Thymus (tissue), 11 donors: ENCODE data around the gene CLIC3. TPM values are rescaled to one million over a fixed set of nuclear protein-coding genes. Genes with fewer than 3 reads are reported as not detected.
"Not testable (repeated sequence)": the region's sequence is repeated elsewhere in the genome, so short reads cannot be mapped to it uniquely, and the experiment has no call there.

ENCODE experiments used
- DNase-seq, 9 donors: peaks; one replicate each; pipeline ENCODE4 v3.0.0-alpha.2; 2013; ENCODE audit warnings: low spot score in 9 of 9, low read depth in 6 of 9, missing footprints in 1 of 9
- H3K27ac ChIP-seq, 2 donors: one replicate each; pipeline ENCODE4 v1.5.1; 2013; ENCODE audit warnings: control low read depth in 1 of 2, low read depth in 1 of 2, low read length in 1 of 2, mild to moderate bottlenecking in 1 of 2, moderate library complexity in 1 of 2
- H3K27me3 ChIP-seq, 2 donors: one replicate each; pipeline ENCODE4 v1.5.1; 2013; ENCODE audit warnings: low read length in 1 of 2; ENCODE audit not compliant: control insufficient read depth in 2 of 2, insufficient read depth in 1 of 2
- H3K36me3 ChIP-seq, 2 donors: one replicate each; pipeline ENCODE4 v1.5.1; 2013; ENCODE audit warnings: low read length in 1 of 2, mild to moderate bottlenecking in 1 of 2, moderate library complexity in 1 of 2; ENCODE audit not compliant: control insufficient read depth in 2 of 2, insufficient read depth in 2 of 2
- H3K4me1 ChIP-seq, 2 donors: one replicate each; pipeline ENCODE4 v1.5.1; 2013; ENCODE audit warnings: low read length in 2 of 2; ENCODE audit not compliant: control insufficient read depth in 2 of 2, insufficient read depth in 2 of 2
- H3K4me3 ChIP-seq, 2 donors: one replicate each; pipeline ENCODE4 v1.5.1; 2013; ENCODE audit warnings: low read length in 2 of 2, control low read depth in 1 of 2, mild to moderate bottlenecking in 1 of 2
- H3K9me3 ChIP-seq, 2 donors: one replicate each; pipeline ENCODE4 v1.5.1; 2013; ENCODE audit warnings: low read length in 1 of 2, mild to moderate bottlenecking in 1 of 2; ENCODE audit not compliant: control insufficient read depth in 2 of 2, insufficient read depth in 1 of 2
- WGBS: extraction: QIAGEN DNeasy Blood & Tissue Kit; methylation state at CpG from one replicate; pipeline ENCODE4 v1.1.7; 2013; 5-methylcytosine and 5-hydroxymethylcytosine counted together
- polyA plus RNA-seq: library from polyadenylated mRNA; stranded (reverse); fragments of 200-250 nt; gene quantifications from one replicate; pipeline ENCODE4 v1.2.3, GENCODE V29; 2013
- total RNA-seq: library from RNA; stranded (reverse); fragments of 120-200 nt; gene quantifications from one replicate; pipeline ENCODE4 v1.2.4, GENCODE V29; 2013
- donor health status: healthy.

Gene CLIC3
- total and polyA plus RNA-seq, 2 donors = 13.6 to 44.6 TPM

DNA sequence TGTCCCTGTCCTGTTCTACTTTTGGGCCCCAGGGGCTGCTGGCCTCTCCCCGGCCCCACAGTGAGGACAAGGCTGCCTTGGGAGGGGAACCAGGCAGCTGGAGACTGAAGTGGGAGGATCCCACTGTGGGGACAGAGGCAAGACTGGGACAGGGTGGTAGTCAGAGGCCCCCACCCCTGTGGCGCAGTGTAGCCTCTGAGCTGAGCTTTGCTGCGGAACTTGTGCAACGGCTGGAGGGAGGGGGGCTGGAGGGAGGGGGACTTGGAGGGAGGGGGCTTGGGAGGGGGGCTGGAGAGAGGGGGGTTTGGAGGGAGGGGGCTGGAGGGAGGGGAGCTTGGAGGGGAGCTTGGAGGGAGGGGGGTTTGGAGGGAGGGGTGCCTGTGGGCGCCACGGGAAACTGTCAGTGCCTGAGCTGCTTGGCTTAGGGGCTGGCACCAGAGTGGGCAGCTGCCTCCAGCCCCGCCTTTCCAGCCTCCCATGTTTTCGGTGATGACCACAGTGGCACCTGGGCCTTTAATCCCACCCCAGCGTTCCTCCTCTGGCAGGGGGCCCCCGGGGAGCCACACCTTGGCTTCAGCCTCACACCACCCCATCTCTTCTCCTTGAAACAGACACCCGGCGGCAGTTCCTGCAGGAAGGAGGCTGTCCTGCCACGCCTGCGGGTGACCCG is 37.8 kb upstream of the CLIC3 start:
- WGBS = 8% methylated on average over 15 of the region's 15 CpGs
- no peaks in the 10 kb centered on the region for H3K36me3 ChIP-seq
- H3K9me3 ChIP-seq = no peaks in the 10 kb centered on the region
- peaks cover 8 to 42% of the 10 kb centered on the region in 2 donors for H3K4me1 ChIP-seq
- H3K4me3 ChIP-seq = no peak overlapping the region
- no peak overlapping the region for H3K27ac ChIP-seq
- peaks cover 26 to 62% of the 10 kb centered on the region in 2 donors for H3K27me3 ChIP-seq
- no peak for DNase-seq

DNA sequence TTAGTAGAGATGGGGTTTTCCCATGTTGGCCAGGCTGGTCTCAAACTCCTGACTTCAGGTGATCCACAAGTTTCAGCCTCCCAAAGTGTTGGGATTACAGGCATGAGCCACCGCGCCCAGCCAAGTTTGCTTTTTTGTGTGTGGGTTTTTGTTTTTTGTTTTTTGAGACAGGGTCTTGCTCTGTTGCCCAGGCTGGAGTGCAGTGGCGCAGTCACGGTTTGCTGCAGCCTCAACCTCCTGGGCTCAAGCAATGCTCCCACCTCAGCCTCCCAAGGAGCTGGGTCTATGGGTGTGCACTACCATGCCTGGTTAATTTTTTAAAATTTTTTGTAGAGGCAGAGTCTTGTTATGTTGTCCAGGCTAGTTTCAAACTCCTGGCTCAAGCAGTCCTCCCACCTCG is 37.1 kb upstream of the CLIC3 start:
- 97% methylated on average over 5 of the region's 5 CpGs for WGBS
- Histone ChIP-seq H3K27me3 (peaks cover 26 to 64% of the 10 kb centered on the region in 2 donors), H3K4me1 (peaks cover 13 to 49% of the 10 kb centered on the region in 2 donors)
- H3K4me3 ChIP-seq, DNase-seq, H3K27ac ChIP-seq, H3K36me3 ChIP-seq, H3K9me3 ChIP-seq: not testable (repeated sequence)

DNA sequence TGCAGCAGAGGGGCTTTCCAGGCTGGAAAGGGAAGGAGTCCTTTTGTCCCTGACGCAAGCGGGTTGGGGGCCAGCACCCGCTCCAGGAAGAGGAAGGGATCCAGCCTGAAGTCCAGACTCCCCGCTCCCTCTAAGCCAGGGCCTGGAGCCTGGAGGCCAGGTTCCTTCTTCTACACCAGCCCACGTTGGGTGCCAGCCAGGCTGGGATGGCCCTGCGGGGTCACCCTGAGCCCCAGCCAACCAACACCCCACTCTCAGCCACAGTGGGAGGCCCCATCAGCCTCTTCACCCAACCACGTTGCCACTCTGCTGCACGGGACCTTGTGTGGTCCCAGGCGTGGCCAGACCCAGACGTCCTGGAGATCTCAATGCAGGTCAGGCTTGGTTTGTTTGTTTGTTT is 36.5 kb upstream of the CLIC3 start:
- H3K4me3 ChIP-seq = no peak overlapping the region

DNA sequence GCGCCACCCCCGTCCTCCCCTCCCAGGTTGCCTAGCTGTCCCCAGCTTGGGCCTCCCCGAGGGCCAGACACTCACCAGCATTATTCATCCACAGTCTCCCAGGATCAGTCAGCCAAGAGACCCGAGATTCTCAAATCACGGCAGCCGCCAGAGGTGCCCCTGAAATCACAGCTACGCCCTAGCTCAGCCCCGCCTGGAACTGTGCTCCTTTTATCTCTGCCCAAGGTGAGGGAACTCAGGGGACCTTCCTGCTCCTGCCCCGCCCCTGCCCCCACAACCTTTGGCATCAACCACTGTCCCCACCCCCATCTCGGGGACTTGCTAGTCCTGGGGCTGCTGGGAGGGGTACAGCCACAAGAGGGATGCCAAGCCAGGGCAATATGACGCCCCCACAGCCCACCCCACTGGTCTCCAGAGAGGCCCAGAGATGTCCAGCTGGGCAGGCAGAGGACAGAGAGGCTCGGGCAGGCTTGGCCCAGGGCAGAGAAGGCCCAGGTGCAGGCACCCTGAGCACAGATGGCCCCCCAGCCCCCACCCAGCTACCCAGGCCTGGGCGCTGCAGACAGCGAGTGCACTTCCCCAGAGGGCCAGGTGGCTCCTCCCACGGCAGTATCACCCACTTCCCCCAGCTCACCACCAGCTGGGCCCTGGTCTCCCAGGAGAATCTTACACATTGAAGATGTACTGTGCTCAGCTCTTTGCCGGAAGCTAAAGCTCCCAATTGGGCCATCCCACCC is 35.7 kb upstream of the CLIC3 start, which contains the start of gene FUT7:
FUT7 (minus strand) TSS at position 185 of the 737 bp plus-strand sequence; CDS start at position 88, 97 bp downstream.
- whole genome bisulfite sequencing = 21% methylated on average over 16 of the region's 16 CpGs
- Histone ChIP-seq H3K27me3 (peaks cover 31 to 70% of the 10 kb centered on the region in 2 donors), H3K27ac (peak within 1 kb of the TSS; percentile 19 to 57), H3K9me3 (no peaks in the 10 kb centered on the region), H3K36me3 (no peaks in the 10 kb centered on the region), H3K4me3 (no peak within 1 kb of the TSS), H3K4me1 (peaks cover 13 to 56% of the 10 kb centered on the region in 2 donors)
- no peak for DNase-seq

More for the DNA sequence above, 36.5 kb upstream of the CLIC3 start:
- 56% methylated on average over 10 of the region's 10 CpGs for WGBS
- H3K36me3 ChIP-seq = no peaks in the 10 kb centered on the region
- no peaks in the 10 kb centered on the region for H3K9me3 ChIP-seq
- no peak for DNase-seq
- H3K27ac ChIP-seq = peak overlapping the region in 1 of 2 donors; percentile 26
- peaks cover 13 to 51% of the 10 kb centered on the region in 2 donors for H3K4me1 ChIP-seq
- peaks cover 26 to 67% of the 10 kb centered on the region in 2 donors for H3K27me3 ChIP-seq

DNA sequence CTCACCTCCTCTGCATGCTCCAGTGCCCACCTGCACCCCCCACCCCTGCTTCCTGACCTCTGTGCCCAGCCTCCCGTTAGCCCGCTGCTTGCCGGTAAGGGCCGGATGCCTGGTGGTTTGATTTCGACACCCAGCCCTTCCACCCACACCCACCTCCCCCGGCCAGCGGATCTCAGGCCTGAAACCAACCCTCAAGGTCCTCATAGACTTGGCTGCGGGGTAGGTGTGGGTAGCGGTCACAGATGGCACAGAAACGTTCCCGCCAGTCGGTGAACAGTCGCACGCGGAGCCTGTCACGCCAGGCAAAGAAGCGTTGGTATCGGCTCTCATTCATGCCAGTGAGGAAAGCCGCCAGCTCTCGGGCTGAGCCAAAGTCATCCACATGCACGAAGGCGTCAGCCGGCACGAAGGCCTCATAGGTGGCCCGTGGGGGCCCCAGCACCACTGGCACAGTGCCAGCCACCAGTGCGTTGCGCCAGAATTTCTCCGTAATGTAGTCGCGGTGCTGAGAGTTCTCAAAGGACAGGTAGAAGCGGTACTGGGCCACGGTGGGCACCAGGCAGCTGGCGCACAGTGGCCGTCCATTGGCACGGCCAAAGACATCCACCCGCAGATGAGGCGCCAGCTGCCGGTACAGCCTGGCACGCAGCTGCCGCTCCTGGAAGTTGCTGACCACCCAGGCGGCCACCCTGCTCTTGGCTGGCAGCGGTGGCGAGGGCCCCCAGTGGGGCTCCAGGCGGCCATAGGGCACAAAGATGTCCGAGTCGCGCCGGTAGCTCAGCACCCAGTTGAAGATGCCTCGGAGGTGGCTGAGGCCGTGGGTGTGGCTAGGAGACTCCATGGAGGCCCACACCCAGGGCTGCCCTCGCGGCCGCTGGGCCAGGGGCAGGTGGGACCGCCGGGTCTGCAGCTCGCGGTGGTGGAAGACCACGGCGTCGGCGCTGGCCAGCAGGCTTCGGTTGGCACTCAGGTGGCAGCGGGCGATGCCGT is 34.5 kb upstream of the CLIC3 start:
- Histone ChIP-seq H3K27me3 (peaks cover 31 to 81% of the 10 kb centered on the region in 2 donors), H3K4me3 (no peak overlapping the region), H3K36me3 (no peaks in the 10 kb centered on the region), H3K9me3 (no peaks in the 10 kb centered on the region), H3K4me1 (peaks cover 13 to 62% of the 10 kb centered on the region in 2 donors), H3K27ac (no peak overlapping the region)
- 53% methylated on average over 65 of the region's 65 CpGs for WGBS
- no peak for DNase-seq

DNA sequence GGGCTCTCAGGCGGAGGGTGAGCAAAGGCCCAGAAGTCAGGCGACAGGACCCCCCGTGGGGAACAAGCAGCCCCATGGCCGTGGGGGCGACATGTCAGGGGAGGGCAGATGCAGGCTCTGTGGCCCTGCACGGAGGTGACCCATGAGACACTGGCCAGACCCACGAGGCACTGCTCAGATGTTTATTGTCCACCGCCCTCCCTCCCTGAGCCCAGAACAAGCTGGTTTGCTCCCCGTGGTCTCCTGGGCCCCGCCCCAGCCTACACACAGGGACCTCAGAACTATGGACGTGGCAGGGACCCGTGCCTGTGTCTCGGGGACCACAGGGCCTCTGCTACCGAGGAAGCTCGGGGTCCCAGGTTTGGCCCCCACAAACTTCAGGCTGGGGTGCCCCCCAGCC is 33.6 kb upstream of the CLIC3 start:
- 31% methylated on average over 15 of the region's 15 CpGs for WGBS
- peaks cover 13 to 58% of the 10 kb centered on the region in 2 donors for H3K4me1 ChIP-seq
- no peaks in the 10 kb centered on the region for H3K9me3 ChIP-seq
- no peak overlapping the region for H3K27ac ChIP-seq
- no peak overlapping the region for H3K4me3 ChIP-seq
- no peaks in the 10 kb centered on the region for H3K36me3 ChIP-seq
- DNase-seq = no peak
- H3K27me3 ChIP-seq = peaks cover 31 to 75% of the 10 kb centered on the region in 2 donors

DNA sequence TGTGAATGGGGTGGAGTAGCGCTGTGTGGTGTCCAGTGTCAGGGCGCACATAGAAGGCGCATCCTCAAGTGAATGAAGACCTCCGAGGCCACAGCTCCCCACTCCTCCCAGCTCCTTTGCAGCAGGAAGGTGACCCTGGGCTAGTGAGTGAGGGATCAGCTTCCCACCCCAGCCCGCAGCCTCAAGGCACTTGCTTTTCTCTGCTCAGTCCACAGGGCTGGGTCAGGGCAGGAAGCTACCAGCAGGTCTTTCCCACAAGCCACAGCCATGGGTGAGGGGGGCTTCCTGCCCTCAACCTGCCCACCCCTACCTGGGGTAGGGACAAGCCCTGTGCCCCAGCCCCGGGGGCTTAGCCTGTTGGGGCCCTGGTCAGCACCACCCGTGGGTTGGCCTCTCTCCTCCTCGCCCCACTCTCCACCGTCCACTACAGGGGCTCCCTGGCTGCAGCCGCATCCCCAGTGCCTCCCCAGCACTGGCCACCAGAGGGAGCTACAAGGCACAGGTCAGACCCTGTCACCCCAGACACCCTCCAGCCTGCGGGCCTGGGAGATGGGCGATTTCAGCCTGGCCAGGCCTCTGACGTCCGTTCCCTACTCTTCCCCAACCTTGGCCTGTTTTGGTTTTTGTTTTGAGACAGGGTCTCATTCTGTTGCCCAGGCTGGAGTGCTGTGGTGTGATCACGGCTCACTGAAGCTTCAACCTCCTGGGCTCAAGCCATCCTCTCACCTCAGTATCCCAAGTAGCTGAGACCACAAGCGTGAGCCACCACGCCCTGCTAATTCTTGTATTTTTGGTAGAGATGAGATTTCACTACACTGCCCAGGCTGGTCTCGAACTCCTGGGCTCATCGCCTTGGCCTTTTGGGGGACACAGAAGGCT is 32.9 kb upstream of the CLIC3 start:
- peak overlapping the region; percentile 44 to 54 for H3K4me3 ChIP-seq
- H3K27ac ChIP-seq = no peak overlapping the region
- peak in 6 of 9 donors; percentile 29 to 69 (median 58) for DNase-seq
- 13% methylated on average over 19 of the region's 19 CpGs for WGBS
- H3K4me1 ChIP-seq = peaks cover 13 to 51% of the 10 kb centered on the region in 2 donors
- no peaks in the 10 kb centered on the region for H3K36me3 ChIP-seq
- no peaks in the 10 kb centered on the region for H3K9me3 ChIP-seq
- peaks cover 28 to 68% of the 10 kb centered on the region in 2 donors for H3K27me3 ChIP-seq
